Stimulated activated memory B cell treated with anti-CD40 and anti-IgM and Interleukin-4, amounts not matched to agents 10 μg/mL and 1 μg/mL and 100 μg/mL, for 72 hours (primary cell): ENCODE measurements around the gene MAT2A.

ENCODE experiments used
- ATAC-seq: fragments of 150-1000 bp; cut with Tn5 transposase; 2 replicates; pipeline ENCODE4 v1.10.0; 2021
- H3K27ac Mint-ChIP-seq: one replicate; pipeline ENCODE4 v1.8.0; 2022; ENCODE audit warnings: mild to moderate bottlenecking, mixed read lengths
- H3K27me3 Mint-ChIP-seq: one replicate; pipeline ENCODE4 v1.8.0; 2022; ENCODE audit warnings: mixed read lengths
- H3K36me3 Mint-ChIP-seq: one replicate; pipeline ENCODE4 v1.8.0; 2022; ENCODE audit warnings: mixed read lengths
- H3K4me1 Mint-ChIP-seq: one replicate; pipeline ENCODE4 v1.8.0; 2022; ENCODE audit warnings: mixed read lengths
- H3K4me3 Mint-ChIP-seq: one replicate; pipeline ENCODE4 v1.8.0; 2022; ENCODE audit warnings: mild to moderate bottlenecking, moderate library complexity, mixed read lengths
- H3K9me3 Mint-ChIP-seq: one replicate; pipeline ENCODE4 v1.8.0; 2022; ENCODE audit warnings: mixed read lengths

The MAT2A gene

DNA sequence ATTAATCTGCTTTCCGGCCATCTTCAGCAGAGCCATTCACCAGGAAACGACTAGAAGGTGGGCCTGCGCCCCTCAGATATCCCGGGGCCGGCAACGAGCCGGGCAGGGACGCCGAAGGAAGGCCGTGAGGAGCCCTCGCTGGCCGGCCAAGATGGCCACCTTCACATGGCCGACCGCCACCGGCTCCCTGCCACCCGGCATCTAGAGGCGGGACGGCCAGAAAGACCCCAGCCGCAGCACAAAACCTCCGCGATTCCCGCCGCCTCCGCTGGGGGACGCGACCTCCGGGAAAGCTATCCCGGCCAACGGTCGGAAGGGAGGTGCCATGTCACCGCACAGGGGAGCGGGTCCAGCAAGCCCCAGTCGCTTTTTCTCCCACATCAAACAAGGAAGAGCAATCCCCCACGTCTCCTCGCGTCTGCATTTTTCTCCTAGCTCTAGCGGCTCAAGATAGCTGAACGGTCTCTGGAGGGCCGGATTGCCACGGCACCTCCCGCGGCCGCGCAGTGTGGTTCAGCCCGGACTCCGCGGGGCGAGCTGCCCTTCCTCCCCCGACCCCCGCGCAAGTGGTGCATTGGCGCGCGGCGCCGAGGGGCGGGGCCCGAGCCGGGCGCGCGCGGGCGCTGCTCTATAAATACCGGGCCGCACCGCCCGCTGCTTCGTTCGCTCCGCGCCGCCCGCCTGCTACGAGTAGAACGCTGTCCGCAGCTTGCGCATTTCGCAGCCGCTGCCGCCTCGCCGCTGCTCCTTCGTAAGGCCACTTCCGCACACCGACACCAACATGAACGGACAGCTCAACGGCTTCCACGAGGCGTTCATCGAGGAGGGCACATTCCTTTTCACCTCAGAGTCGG is at the start of gene MAT2A:
Gene MAT2A, plus strand, starts transcription at position 662 of the 854 bp plus-strand sequence. Its CDS starts 120 bp downstream, at position 782.
- Mint-ChIP-seq H3K27me3 (no peaks in the 10 kb centered on the region), H3K27ac (peak within 1 kb of the TSS; percentile 98), H3K36me3 (peaks cover 31% of the 10 kb centered on the region), H3K4me1 (peaks cover 47% of the 10 kb centered on the region), H3K9me3 (no peaks in the 10 kb centered on the region), H3K4me3 (peak within 1 kb of the TSS; percentile 90)
- peak; percentile 93 for ATAC-seq

DNA sequence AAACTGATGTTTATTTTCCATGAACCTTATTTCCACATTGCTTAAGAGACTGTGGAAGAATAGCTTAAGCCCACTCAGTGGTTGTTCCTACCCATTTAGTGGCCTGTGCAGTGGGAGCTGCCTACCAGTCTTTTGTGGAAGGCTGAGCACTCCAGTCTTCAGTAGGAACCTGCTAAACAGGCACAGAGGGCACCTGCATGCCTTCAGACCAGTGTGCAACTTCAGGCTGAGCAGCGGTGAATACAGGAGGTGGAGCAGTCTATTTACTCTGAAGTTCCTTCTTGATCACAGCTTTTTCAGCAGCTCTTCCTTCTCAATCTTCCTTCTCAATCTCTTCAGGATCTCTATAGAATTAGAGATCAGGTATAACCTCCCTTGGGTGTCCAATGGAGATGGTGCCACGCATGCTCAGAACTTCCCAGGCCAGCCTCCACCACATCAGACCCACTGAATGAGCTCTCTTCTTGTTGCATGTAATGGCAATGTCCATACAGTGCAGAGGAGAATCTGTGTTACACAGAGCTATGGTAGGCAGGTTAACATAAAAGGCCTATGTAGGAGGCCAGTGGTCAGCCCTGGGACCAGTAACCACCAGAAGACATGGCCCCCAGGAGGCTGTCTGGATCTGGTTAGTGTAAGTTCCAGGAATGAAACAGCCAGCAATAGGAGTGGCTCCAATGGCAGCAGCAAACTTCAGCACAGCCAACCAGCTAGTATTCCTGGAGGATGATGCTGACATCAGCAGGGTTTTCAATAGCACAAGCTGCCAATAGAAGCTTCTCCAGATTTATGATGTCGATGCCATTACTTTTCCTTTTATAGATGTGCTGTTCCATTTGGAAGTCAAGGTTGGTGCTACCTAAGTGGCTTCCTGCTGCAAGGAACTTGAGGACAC is 47.9 kb upstream of the MAT2A start:
- no peaks in the 10 kb centered on the region for H3K4me1 Mint-ChIP-seq
- peaks cover 8% of the 10 kb centered on the region for H3K27me3 Mint-ChIP-seq
- peaks cover 6% of the 10 kb centered on the region for H3K9me3 Mint-ChIP-seq
- H3K4me3 Mint-ChIP-seq, result no peak overlapping the region
- ATAC-seq, result no peak
- H3K27ac Mint-ChIP-seq, result no peak overlapping the region
- H3K36me3 Mint-ChIP-seq, result peaks cover 6% of the 10 kb centered on the region

DNA sequence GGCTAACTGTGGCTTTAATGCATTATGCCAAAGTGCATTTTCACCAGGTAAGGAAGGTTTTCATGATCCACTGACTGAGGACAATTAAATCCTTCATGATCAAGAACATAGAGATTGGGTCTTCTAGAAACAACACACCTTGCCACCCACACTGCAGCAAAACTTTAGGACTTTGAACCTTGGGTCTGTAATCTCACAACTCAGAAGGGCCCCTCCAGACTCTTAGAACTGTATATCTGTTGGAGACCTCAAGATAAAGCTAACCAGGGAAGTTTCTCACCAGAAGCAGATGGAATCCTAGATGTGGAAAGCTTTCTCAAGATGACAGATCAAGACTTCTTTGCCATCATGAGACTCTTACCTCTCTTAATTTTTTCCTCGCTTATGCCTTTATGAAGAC is 42.5 kb upstream of the MAT2A start:
- no peak overlapping the region for H3K27ac Mint-ChIP-seq
- peaks cover 16% of the 10 kb centered on the region for H3K4me1 Mint-ChIP-seq
- H3K4me3 Mint-ChIP-seq, result no peak overlapping the region
- no peaks in the 10 kb centered on the region for H3K36me3 Mint-ChIP-seq
- H3K27me3 Mint-ChIP-seq, result peaks cover under 1% of the 10 kb centered on the region
- no peaks in the 10 kb centered on the region for H3K9me3 Mint-ChIP-seq
- ATAC-seq, result no peak

DNA sequence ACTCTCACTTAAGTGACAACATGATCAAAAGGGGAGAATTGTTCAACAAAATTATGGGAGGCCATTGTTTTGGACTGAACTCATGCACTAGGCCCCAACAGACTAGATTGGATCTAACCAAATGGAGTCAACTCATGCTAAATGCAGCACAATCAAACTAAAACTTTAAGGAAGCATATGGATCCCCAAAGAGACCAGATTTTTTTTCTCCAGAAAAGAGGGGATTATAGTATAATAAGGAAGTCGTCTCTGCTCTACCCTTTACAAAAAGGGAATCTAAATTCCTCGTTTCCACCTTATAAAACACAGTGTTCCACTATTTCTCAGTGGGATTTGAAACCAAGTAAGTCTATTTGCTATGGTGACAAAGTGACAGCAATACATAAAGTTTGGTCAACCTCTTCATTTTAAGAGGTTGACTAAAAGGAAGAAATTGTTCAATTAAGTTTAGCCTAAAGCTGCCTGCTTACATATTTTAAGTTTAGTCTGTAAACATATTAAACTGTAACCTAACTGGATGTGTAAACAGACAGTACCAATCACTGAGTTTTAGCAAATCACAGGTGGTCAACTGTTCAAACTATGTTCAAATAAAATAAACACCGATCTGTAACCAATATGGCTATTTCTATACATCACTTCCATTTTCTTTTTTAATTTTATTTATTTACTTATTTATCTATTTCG is 40.9 kb upstream of the MAT2A start:
- ATAC-seq, result no peak
- Mint-ChIP-seq H3K27ac (no peak overlapping the region), H3K4me1 (peaks cover 16% of the 10 kb centered on the region), H3K36me3 (no peaks in the 10 kb centered on the region), H3K27me3 (no peaks in the 10 kb centered on the region), H3K4me3 (no peak overlapping the region), H3K9me3 (no peaks in the 10 kb centered on the region)

DNA sequence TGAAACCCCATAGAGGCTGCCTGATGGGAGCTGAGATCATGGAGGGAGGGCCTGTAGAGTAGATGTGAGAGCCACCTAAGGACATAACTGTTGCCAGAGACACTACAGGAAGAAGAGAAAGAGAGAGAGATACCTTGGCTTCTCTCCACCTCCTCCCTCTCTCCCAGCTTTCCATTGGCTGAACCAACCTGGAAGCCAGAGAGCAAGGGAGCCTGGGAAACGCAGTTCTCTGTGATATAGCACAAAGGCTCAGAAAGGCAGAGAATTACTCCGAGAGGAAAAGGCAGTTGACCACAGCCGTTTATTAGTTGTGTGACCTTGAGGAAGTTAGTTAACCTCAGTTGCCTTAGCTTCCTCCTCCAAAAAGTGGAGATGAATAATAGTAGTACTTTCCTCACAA is 37.7 kb upstream of the MAT2A start:
- no peaks in the 10 kb centered on the region for H3K27me3 Mint-ChIP-seq

DNA sequence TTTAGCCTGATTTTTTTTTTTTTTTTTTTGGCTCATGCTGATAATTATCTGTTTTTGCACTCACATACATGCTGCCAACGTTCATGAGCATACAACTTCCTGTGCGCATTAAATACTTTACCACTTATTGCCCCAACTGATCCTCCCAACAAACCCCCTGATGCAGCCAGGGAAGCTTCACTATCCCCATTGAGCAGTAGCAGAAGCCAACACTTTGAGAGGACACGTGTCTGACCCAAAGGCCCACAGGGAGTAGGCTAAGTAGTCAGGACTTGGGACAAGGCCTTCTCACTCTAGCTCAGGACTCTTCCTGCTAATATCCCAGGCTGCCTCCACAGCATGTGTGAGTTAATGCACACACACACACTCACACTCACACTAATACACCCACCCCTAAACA is 36.2 kb upstream of the MAT2A start:
- Mint-ChIP-seq H3K36me3 (no peaks in the 10 kb centered on the region), H3K27ac (no peak overlapping the region), H3K27me3 (no peaks in the 10 kb centered on the region), H3K9me3 (no peaks in the 10 kb centered on the region), H3K4me1 (peaks cover 16% of the 10 kb centered on the region), H3K4me3 (no peak overlapping the region)
- no peak for ATAC-seq

More for the DNA sequence above, 37.7 kb upstream of the MAT2A start:
- ATAC-seq, result peak; percentile 54
- Mint-ChIP-seq H3K9me3 (no peaks in the 10 kb centered on the region), H3K4me1 (peaks cover 16% of the 10 kb centered on the region), H3K27ac (no peak overlapping the region), H3K4me3 (no peak overlapping the region), H3K36me3 (no peaks in the 10 kb centered on the region)

DNA sequence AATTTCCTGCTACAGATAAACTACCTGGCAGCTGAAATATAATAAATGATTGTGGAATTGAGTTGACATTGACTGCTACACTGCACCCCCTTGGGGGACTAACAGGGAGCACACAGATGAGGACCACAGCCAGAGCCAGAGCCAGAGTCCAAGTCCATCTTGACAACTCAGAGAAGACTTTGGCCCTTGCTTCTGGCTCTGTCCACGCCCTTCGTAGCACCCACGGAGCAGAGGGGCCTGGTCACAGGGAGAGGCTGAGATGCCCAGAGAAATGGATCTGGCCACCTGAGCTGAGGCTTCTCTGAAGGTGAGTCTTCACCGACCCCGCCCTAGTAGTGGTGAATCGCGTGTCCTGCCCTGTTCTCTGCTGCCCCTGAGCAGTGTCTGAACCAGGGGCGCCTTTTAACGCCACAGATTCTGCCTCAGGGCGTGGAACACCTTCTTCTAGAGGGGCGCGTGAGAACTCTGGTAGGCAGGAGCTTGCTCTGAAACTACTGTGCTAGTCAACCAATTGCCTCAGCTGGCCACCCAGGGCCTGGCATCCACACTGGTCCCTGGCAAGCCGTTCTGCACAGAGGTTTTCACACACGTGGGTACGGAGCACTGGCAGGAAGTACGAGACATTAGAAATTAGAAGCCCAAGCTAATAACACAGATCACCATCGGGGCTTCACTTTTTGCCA is 35.7 kb upstream of the MAT2A start:
- H3K4me3 Mint-ChIP-seq, result no peak overlapping the region
- H3K27me3 Mint-ChIP-seq, result no peaks in the 10 kb centered on the region
- no peak overlapping the region for H3K27ac Mint-ChIP-seq
- no peaks in the 10 kb centered on the region for H3K9me3 Mint-ChIP-seq
- ATAC-seq, result no peak
- peaks cover 16% of the 10 kb centered on the region for H3K4me1 Mint-ChIP-seq
- no peaks in the 10 kb centered on the region for H3K36me3 Mint-ChIP-seq

DNA sequence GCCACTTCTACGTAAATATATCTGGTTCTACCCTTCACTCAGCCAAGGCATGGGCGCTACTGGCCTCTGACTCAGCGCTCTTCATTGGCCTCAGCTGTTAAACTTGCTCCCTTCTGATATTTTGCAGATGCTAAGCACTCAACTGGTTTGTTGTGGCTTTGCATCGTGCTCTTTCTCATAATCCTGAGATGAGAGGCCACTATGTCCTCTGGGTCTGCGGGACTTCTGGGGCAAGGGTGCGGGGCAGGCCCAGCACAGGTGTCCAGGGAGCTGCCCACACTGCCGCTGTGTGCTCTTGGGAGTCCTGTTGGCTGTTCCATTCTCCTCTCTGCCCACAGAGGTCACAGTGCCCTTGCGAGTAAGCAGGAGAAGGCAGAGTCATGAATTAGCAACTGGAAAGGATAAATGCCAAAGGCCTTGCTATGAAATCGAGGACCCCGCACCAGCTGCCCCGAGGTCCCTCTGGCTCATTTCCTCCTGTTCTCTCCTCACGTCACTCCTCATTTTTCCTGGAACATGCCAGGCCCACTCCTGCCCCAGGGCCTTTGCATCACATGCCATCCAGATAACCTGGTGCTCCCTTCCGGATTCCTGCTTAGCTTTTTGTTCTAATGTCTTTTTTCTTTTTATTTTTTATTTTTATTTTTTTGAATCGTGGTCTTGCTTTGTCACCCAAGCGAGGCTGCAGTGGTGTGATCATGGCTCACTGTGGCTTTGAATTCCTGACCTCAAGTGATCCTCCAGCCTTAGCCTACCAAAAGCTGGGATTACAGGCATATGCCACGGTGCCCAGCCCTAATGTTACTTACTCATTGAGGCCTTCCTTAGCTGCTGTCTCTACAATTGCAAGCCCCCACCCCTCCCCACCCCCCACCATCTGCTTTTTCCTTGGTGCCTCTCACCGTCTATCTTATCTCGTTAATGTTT is 34.9 kb upstream of the MAT2A start:
- H3K9me3 Mint-ChIP-seq, result no peaks in the 10 kb centered on the region
- no peak overlapping the region for H3K27ac Mint-ChIP-seq
- ATAC-seq, result no peak
- H3K27me3 Mint-ChIP-seq, result no peaks in the 10 kb centered on the region
- H3K4me1 Mint-ChIP-seq, result peaks cover 16% of the 10 kb centered on the region
- no peak overlapping the region for H3K4me3 Mint-ChIP-seq
- H3K36me3 Mint-ChIP-seq, result no peaks in the 10 kb centered on the region

DNA sequence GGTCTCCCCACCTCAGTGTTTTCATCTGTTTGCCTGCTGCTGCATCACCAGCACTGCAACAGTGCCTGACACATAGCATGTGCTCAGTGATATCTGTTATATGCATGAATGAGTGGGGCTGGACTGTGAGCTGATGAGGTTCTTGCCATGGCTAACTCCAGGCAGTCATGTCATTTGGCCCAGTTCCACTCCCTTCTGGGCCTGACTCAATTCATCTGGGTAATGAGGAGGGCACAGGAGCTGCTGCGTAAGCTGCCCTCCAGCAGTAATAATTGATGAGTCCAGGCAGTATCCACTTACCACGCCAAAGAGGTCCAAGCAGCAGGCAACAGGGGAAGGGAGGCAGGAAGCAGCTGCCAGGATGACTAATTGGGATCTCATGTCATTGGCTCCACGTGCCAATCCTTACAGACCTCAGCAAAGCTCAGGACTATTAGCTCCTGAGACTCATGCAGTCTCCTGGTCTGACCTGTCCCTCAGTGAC is 34.1 kb upstream of the MAT2A start:
- Mint-ChIP-seq H3K27me3 (no peaks in the 10 kb centered on the region), H3K9me3 (no peaks in the 10 kb centered on the region), H3K36me3 (no peaks in the 10 kb centered on the region), H3K4me1 (peaks cover 16% of the 10 kb centered on the region), H3K4me3 (no peak overlapping the region), H3K27ac (no peak overlapping the region)
- no peak for ATAC-seq

DNA sequence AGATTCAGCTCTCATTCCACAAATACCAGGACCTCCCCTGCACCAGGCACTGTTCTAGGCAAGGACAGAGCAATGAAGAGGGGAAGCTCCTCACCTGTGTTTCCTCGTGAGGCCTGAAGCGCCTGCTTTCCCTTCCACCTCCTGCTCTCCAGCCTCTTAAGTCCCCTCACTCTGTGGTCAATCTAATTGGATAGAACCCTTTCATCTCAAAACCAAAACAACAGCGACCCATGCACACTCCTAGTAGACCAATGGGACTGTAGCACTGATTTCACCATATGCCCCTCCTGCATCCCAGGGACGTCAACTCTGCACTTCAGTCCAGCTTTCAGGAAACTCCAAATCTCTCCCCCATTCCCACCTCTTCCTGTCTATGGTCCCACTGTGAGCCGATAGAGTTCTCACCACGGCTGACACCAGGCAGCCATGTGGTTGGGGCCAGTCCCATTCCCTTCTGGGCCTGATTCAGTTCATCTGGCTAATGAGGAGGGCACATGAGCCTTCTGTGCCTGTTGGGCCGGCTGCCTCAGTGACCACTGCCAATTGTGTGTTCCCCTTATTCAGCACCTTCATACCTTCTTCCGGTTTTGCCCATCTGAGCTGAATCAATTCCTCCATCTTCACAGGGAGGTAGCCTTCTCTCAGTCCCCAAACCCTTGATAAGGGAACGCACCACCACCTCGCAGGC is 33.3 kb upstream of the MAT2A start:
- no peak for ATAC-seq

DNA sequence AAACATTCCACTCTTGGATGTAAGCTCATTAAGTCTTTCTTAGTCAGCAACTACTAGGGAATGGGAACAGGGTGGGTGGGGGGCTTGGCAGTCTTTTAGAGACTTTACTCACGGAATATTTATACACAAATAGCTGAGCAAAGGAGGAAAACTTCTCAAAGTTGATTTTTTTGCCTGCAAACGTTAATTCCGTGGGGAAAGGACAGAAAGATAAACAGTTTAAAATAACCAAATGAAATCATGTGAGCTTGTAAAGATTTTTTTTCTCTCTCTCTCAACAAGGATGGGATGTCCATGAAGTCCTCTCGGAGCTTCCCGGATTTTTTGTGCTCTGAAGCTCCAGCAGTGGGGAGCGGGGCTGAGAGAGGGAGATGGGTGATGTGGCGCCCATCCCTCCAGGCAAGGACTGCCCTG is 32.2 kb upstream of the MAT2A start:
- H3K4me1 Mint-ChIP-seq, result no peaks in the 10 kb centered on the region
- no peak for ATAC-seq
- no peaks in the 10 kb centered on the region for H3K9me3 Mint-ChIP-seq
- no peaks in the 10 kb centered on the region for H3K36me3 Mint-ChIP-seq
- no peak overlapping the region for H3K27ac Mint-ChIP-seq
- no peaks in the 10 kb centered on the region for H3K27me3 Mint-ChIP-seq
- no peak overlapping the region for H3K4me3 Mint-ChIP-seq

More for the DNA sequence above, 33.3 kb upstream of the MAT2A start:
- H3K4me3 Mint-ChIP-seq, result no peak overlapping the region
- no peak overlapping the region for H3K27ac Mint-ChIP-seq
- H3K36me3 Mint-ChIP-seq, result no peaks in the 10 kb centered on the region
- H3K4me1 Mint-ChIP-seq, result peaks cover 7% of the 10 kb centered on the region
- no peaks in the 10 kb centered on the region for H3K27me3 Mint-ChIP-seq
- no peaks in the 10 kb centered on the region for H3K9me3 Mint-ChIP-seq

DNA sequence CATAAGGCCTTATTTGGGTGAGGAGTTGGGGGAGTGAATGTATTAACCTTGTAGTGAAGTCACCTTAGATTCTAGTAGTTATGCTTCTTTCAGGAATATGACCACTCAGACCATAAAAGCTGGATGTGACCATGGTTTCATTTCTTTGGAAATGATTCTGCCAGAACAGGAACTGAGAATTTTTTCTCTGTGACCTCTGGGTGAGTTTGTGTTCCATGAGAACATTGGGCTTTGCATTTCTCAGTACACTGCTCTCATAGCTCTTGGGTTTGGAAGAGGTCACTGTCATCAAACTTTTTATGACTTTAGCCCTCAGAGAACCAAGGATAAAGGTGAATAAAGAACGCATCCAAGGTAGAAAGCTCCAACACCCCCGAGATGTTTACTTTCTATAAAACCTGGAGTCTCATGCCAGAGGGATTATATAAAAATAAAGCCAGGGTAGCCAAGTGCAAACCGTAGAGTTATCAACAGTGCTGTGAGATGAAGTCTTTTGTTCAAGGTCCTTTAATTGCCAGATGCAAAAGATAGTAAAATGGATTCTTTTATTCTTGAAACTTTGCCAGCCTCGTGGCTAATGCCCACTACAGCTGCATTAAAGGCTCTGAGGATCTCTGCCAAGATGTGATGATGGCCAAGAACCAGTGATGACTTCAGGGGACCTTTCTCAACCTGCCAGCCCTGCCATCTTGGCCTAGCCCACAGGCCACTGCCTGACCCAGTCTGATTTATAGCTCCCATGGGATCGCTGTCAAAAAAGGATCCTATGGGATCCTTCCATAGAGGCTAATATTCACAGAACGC is 27.8 kb upstream of the MAT2A start:
- no peaks in the 10 kb centered on the region for H3K9me3 Mint-ChIP-seq
- no peaks in the 10 kb centered on the region for H3K36me3 Mint-ChIP-seq
- H3K27ac Mint-ChIP-seq, result no peak overlapping the region
- H3K27me3 Mint-ChIP-seq, result no peaks in the 10 kb centered on the region
- ATAC-seq, result no peak
- H3K4me1 Mint-ChIP-seq, result no peaks in the 10 kb centered on the region
- H3K4me3 Mint-ChIP-seq, result no peak overlapping the region

DNA sequence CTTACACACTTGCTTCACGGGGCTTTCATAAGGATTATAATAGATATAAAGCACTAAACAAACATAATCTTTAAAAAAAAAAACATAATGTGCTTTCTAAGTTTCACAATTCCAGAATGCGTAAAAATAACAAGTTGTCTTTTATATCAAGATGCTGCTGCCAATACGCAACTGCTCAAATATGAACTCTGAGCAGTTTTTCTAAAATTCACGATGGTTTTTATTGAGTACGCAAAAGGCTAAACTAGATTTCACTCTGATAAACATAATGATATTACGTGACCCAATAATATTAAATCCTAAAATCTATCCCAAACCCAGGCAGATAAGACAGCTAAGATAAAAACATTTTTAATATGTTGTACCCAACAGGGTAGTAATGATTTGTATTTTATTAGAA is 24.6 kb upstream of the MAT2A start:
- Mint-ChIP-seq H3K4me3 (no peak overlapping the region), H3K9me3 (no peaks in the 10 kb centered on the region), H3K4me1 (peaks cover 10% of the 10 kb centered on the region), H3K27ac (no peak overlapping the region), H3K36me3 (peaks cover 4% of the 10 kb centered on the region), H3K27me3 (peaks cover 14% of the 10 kb centered on the region)
- ATAC-seq, result no peak
